ENCODE measurements around the gene GOT2.

- no peak for TF ChIP-seq POLR2A (IDR thresholded peaks at IDR 0.05)
- TF ChIP-seq CTCF (IDR thresholded peaks at IDR 0.05): no peak
- TF ChIP-seq POLR2AphosphoS5 (IDR thresholded peaks at IDR 0.05): no peak
- no peak for TF ChIP-seq EP300 (IDR thresholded peaks at IDR 0.05)
Observed at GRCh38 chr16:58717994-58718393, 16.1 kb downstream of the GOT2 start.

Data from gastroesophageal sphincter (tissue), 3 donors.